HG02642 (cell line): ENCODE results near the gene KPNA1.

Experiments
- ATAC-seq: cut with Tn5 transposase; IDR thresholded peaks from one replicate; pipeline ENCODE4 v1.9.1; 2021; ENCODE audit warnings: mild to moderate bottlenecking; ENCODE audit not compliant: unreplicated experiment, poor library complexity

Gene KPNA1

GRCh38 chr3:122514123-122515019, at the start of gene KPNA1:
Gene KPNA1, minus strand, starts transcription at chr3:122514939. Its CDS starts 18,374 bp downstream, at chr3:122496565.
- peak; percentile 94 for ATAC-seq

- ATAC-seq, result peak; percentile 77
Measured at GRCh38 chr3:122564155-122564912, 49.6 kb upstream of the KPNA1 start, which contains the start of the genes DTX3L and PARP9. Gene DTX3L, plus strand, starts transcription at chr3:122564338. Its CDS starts 89 bp downstream, at chr3:122564427. Gene PARP9, minus strand, starts transcription at chr3:122564300. Its CDS starts 4,680 bp downstream, at chr3:122559620.

- ATAC-seq, result peak; percentile 9
Measured at GRCh38 chr3:122563717-122564025, 48.9 kb upstream of the KPNA1 start.

- ATAC-seq, result peak; percentile 3
Measured at GRCh38 chr3:122562923-122563716, 48.4 kb upstream of the KPNA1 start.

GRCh38 chr3:122560680-122561079, 45.9 kb upstream of the KPNA1 start:
- no peak for ATAC-seq

- no peak for ATAC-seq
Measured at GRCh38 chr3:122559906-122560305, 45.2 kb upstream of the KPNA1 start.

GRCh38 chr3:122558605-122559004, 43.9 kb upstream of the KPNA1 start:
- no peak for ATAC-seq

- ATAC-seq, result no peak
Measured at GRCh38 chr3:122557356-122557755, 42.6 kb upstream of the KPNA1 start.

- no peak for ATAC-seq
Measured at GRCh38 chr3:122555275-122556071, 40.7 kb upstream of the KPNA1 start.

- no peak for ATAC-seq
Measured at GRCh38 chr3:122553171-122553570, 38.4 kb upstream of the KPNA1 start.

- ATAC-seq, result no peak
Measured at GRCh38 chr3:122548619-122549018, 33.9 kb upstream of the KPNA1 start.

GRCh38 chr3:122548076-122548475, 33.3 kb upstream of the KPNA1 start:
- ATAC-seq, result no peak

- ATAC-seq, result no peak
Measured at GRCh38 chr3:122546151-122546550, 31.4 kb upstream of the KPNA1 start.

- ATAC-seq, result no peak
Measured at GRCh38 chr3:122538956-122539490, 24.3 kb upstream of the KPNA1 start.

GRCh38 chr3:122536632-122537001, 21.9 kb upstream of the KPNA1 start:
- ATAC-seq, result no peak

- ATAC-seq, result no peak
Measured at GRCh38 chr3:122535964-122536631, 21.4 kb upstream of the KPNA1 start.

GRCh38 chr3:122533931-122534334, 19.2 kb upstream of the KPNA1 start:
- ATAC-seq, result peak; percentile 99

GRCh38 chr3:122533480-122533879, 18.7 kb upstream of the KPNA1 start:
- no peak for ATAC-seq

GRCh38 chr3:122530164-122530563, 15.4 kb upstream of the KPNA1 start:
- ATAC-seq, result no peak
